ENCODE data around the gene GALK2. TPM values are rescaled to one million over a fixed set of nuclear protein-coding genes. Genes with fewer than 3 reads are reported as not detected.
"Not testable (repeated sequence)": the region's sequence is repeated elsewhere in the genome, so short reads cannot be mapped to it uniquely, and the experiment has no call there.

Gene GALK2
- total and polyA plus RNA-seq, 10 donors: 6.8 to 60.8 (median 32.7) TPM

GRCh38 chr15:49247556-49248110 lies 77.6 kb downstream of the GALK2 start:
- TF ChIP-seq POLR2A (IDR thresholded peaks at IDR 0.05): no peak
- no peak for TF ChIP-seq CTCF (IDR thresholded peaks at IDR 0.05 in 8 of 11, conservative IDR thresholded peaks at IDR 0.05 in 3 of 11)
- TF ChIP-seq POLR2AphosphoS5 (IDR thresholded peaks at IDR 0.05): no peak
- H3K4me3 ChIP-seq: no peak overlapping the region
- H3K27ac ChIP-seq: no peak overlapping the region
- H3K27me3 ChIP-seq (replicated peaks in 1 of 7): no peaks in the 10 kb centered on the region
- H3K4me1 ChIP-seq: peaks cover 0 to 7% (median 0%) of the 10 kb centered on the region in 6 donors
- peaks cover 0 to 14% (median 8%) of the 10 kb centered on the region in 8 donors for H3K9me3 ChIP-seq
- intact Hi-C loops (cut with DNase I; ENCODE audit: low total_unique reads): no loop called here
- H3K36me3 ChIP-seq: peaks cover 0 to 61% (median 9%) of the 10 kb centered on the region in 6 donors
- no peak for DNase-seq

- Histone ChIP-seq H3K4me1 (peaks cover 0 to 7% (median 0%) of the 10 kb centered on the region in 6 donors), H3K27ac (no peak overlapping the region), H3K36me3 (peaks cover 0 to 55% (median 3%) of the 10 kb centered on the region in 6 donors), H3K27me3 (replicated peaks in 1 of 7) (no peaks in the 10 kb centered on the region), H3K9me3 (peaks cover 0 to 14% (median 8%) of the 10 kb centered on the region in 8 donors), H3K4me3 (no peak overlapping the region)
- TF ChIP-seq CTCF (IDR thresholded peaks at IDR 0.05 in 8 of 11, conservative IDR thresholded peaks at IDR 0.05 in 3 of 11): no peak
- no peak for TF ChIP-seq POLR2AphosphoS5 (IDR thresholded peaks at IDR 0.05)
- no peak for TF ChIP-seq POLR2A (IDR thresholded peaks at IDR 0.05)
- 86 to 100% (median 98%) methylated on average over 1 of the region's 1 CpG for WGBS, 5 donors
- intact Hi-C loops (cut with DNase I; ENCODE audit: low total_unique reads): no loop called here
- DNase-seq: no peak
Observed at GRCh38 chr15:49248291-49248690, 78.2 kb downstream of the GALK2 start.

GRCh38 chr15:49255966-49256759 lies 86.1 kb downstream of the GALK2 start:
- no peak for TF ChIP-seq POLR2A (IDR thresholded peaks at IDR 0.05)
- no peak for TF ChIP-seq CTCF (IDR thresholded peaks at IDR 0.05 in 8 of 11, conservative IDR thresholded peaks at IDR 0.05 in 3 of 11)
- no peak for TF ChIP-seq POLR2AphosphoS5 (IDR thresholded peaks at IDR 0.05)
- peaks cover 0 to 13% (median 0%) of the 10 kb centered on the region in 6 donors for H3K36me3 ChIP-seq
- no peak for DNase-seq
- no peaks in the 10 kb centered on the region for H3K27me3 ChIP-seq (replicated peaks in 1 of 7)
- no peaks in the 10 kb centered on the region for H3K4me1 ChIP-seq
- H3K9me3 ChIP-seq: peaks cover 0 to 13% (median 5%) of the 10 kb centered on the region in 8 donors
- WGBS, 5 donors: 87 to 96% (median 94%) methylated on average over 6 of the region's 6 CpGs
- no peak overlapping the region for H3K4me3 ChIP-seq
- H3K27ac ChIP-seq: no peak overlapping the region
- intact Hi-C loops (cut with DNase I; ENCODE audit: low total_unique reads): no loop called here

- H3K27me3 ChIP-seq (replicated peaks in 1 of 7); H3K27ac ChIP-seq; DNase-seq; intact Hi-C loops (cut with DNase I; ENCODE audit: low total_unique reads); H3K36me3 ChIP-seq; H3K9me3 ChIP-seq; H3K4me3 ChIP-seq; H3K4me1 ChIP-seq: not testable (repeated sequence)
- 93 to 98% (median 98%) methylated on average over 12 of the region's 12 CpGs for WGBS, 5 donors
Observed at GRCh38 chr15:49265117-49265516, 95.1 kb downstream of the GALK2 start.

Measured in spleen (tissue), 11 donors.